Activated CD4-positive, alpha-beta memory T cell treated with anti-CD3 and anti-CD28 coated beads, Interleukin-2, amount 10 ng/mL, durations not matched to agents 7 days and 5 days (primary cell): ENCODE results near the gene LIN7B. TPM values are rescaled to one million over a fixed set of nuclear protein-coding genes. Genes with fewer than 3 reads are reported as not detected.

Experiments
- CTCF ChIA-PET: fragments of 350-600 bp; sonication (Branson Sonifier 250); formaldehyde crosslinking; loops from one replicate; lab custom pipeline; 2021; ENCODE audit warnings: antibody characterized with exemption, inconsistent platforms; lab: Charles Lee
- POLR2A ChIA-PET: fragments of 350-600 bp; sonication (Branson Sonifier 250); formaldehyde crosslinking; loops from one replicate; lab custom pipeline; 2021; ENCODE audit warnings: antibody characterized with exemption; lab: Charles Lee
- DNase-seq: peaks from one replicate; pipeline ENCODE4 v3.0.0-alpha.2; 2020
- H3K27ac Mint-ChIP-seq: one replicate; pipeline ENCODE4 v1.8.0; 2021; ENCODE audit warnings: mild to moderate bottlenecking, mixed read lengths
- H3K27me3 Mint-ChIP-seq: one replicate; pipeline ENCODE4 v1.8.0; 2021; ENCODE audit warnings: mixed read lengths
- H3K36me3 Mint-ChIP-seq: one replicate; pipeline ENCODE4 v1.8.0; 2021; ENCODE audit warnings: low read depth, mixed read lengths
- H3K4me1 Mint-ChIP-seq: one replicate; pipeline ENCODE4 v1.8.0; 2021; ENCODE audit warnings: mixed read lengths
- H3K4me3 Mint-ChIP-seq: one replicate; pipeline ENCODE4 v1.8.0; 2021; ENCODE audit warnings: mild to moderate bottlenecking, mixed read lengths
- H3K9me3 Mint-ChIP-seq: one replicate; pipeline ENCODE4 v1.8.0; 2021; ENCODE audit warnings: mixed read lengths
- total RNA-seq, 2 experiments: library from RNA; stranded (reverse); gene quantifications; one replicate each; pipeline ENCODE4 v1.2.3, GENCODE V29; 2021

LIN7B gene
- total RNA-seq, 2 experiments from 2014 or later = 4.3 to 4.7 TPM

DNA sequence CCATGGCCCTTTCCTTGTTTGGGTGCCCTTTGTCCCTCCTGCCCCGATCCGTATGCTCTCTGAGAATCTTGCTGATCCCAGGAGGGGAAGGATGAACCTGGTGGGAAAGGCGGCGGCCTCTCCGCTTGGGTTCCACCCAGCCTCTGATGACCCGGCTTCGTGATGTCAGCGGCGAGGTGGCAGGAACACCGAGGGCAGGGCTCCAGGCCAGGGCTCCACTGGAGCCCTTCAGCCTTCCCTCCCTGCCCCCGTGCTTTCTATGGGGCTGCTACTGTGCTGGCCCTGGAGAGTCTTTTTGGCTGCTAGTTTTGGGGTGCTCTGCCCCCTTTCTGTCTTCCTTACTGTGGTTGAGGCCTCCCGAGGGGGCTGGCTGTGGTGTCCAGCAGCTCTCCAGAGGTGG is 11.9 kb upstream of the LIN7B start:
- no peak for DNase-seq
- ChIA-PET POLR2A (no interaction called here), CTCF (no interaction called here)
- Mint-ChIP-seq H3K4me1 (peaks cover 13% of the 10 kb centered on the region), H3K36me3 (peaks cover 73% of the 10 kb centered on the region), H3K27me3 (no peaks in the 10 kb centered on the region), H3K4me3 (no peak overlapping the region), H3K27ac (no peak overlapping the region), H3K9me3 (no peaks in the 10 kb centered on the region)

DNA sequence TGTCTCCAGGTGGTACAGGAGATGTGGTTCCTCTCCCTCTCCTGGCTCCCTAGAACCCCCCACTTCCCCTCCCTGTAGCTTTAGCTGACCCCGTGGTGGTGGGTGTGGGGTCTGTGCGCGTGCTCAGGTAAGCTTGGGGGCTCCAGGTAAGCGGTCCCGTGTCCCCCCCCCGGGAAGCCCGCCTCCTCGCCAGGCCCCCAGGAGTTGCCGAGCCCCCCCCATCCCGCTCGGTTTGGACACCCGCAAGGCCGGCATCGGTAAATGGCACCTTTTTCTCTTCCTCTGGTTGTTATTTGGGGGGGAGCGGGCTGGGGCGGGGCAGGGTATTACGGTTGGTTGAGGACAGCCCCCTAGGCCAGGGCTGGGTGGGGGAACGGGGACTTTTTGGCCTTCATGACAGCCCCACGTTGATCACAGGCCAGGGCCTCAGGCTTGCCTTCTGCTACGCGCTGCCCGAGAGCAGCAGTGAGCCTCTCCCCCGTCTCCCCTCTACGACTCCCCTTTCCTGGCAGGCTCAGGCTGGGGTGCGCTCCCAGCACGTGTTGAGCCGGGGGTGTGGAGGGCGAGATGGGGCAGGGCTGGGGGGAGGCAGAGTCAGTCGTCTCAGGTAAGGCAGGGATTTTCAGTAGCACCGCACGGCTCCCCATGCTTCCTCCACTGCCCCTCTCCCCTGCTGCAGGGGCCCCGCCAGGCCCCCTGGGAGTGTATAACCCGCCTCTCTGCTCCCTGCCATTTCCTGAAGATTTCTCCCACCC is 10.7 kb upstream of the LIN7B start:
- Mint-ChIP-seq H3K27me3 (no peaks in the 10 kb centered on the region), H3K4me1 (peaks cover 7% of the 10 kb centered on the region), H3K27ac (no peak overlapping the region), H3K4me3 (no peak overlapping the region), H3K9me3 (no peaks in the 10 kb centered on the region), H3K36me3 (peaks cover 68% of the 10 kb centered on the region)
- DNase-seq = no peak
- CTCF ChIA-PET = interaction anchor here (0.6 kb wide), 1 partner anchor 161 kb away, joined by 3 read pairs; no protein-coding TSS in a partner anchor
- POLR2A ChIA-PET = no interaction called here

DNA sequence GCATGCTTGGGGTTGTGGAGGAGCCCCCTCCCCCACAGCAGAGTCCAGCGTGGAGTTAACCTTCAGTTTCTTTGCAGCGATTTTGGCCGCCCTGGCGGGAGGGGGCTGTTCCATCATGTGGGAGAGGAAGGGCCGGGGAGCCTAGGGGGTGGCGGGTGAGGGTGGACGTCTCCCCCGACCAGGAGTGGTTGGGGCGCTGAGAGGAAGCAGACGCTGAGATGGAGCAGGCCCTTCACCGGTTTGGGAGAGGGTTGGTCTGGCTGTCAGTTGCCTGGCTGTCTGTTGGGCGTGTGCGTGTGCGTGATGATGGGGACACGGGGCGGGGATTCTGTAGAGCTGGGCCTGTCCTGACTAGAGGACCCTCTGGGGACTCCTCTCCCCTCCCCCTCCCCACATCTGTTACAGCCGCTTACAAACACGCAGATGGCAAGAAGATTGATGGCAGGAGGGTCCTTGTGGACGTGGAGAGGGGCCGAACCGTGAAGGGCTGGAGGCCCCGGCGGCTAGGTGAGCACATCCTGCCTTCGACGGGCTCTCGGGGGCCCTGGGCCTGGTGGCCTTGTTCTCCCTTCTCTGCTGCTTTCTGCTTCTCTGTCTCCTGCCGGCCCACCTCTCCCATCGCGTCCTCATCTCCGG is 9.8 kb upstream of the LIN7B start:
- peaks cover 5% of the 10 kb centered on the region for H3K4me1 Mint-ChIP-seq
- H3K27ac Mint-ChIP-seq = no peak overlapping the region
- peaks cover 68% of the 10 kb centered on the region for H3K36me3 Mint-ChIP-seq
- CTCF ChIA-PET = interaction anchor here (0.6 to 2.9 kb wide), 2 partner anchors 10 to 160 kb away, joined by 3 to 18 read pairs; partner anchors contain the start of gene LIN7B
- no peak overlapping the region for H3K4me3 Mint-ChIP-seq
- H3K9me3 Mint-ChIP-seq = no peaks in the 10 kb centered on the region
- POLR2A ChIA-PET = no interaction called here
- H3K27me3 Mint-ChIP-seq = no peaks in the 10 kb centered on the region
- no peak for DNase-seq

DNA sequence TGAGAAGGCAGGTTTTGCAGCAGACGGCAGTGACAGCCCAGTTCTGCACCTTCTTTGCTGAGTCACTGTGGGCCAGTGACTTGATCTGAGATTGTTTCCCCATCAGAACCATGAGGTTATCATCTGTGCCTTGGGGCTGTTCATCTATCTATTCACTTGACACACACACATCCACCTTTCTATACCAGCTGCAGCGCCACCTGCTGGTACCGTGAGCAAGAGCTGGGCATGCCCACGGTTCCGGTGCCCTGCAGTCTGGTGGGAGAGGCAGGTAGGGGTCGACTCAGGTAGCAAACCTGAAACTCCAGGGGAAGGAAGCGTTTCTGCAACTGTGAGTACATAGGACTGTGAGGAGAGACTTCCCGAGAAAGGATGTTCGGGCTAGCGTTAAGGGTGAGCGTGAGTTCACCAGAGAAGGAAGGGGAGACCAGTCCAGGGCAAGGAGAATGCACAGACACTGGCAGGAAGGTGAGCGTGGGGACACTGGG is 7.5 kb upstream of the LIN7B start:
- ChIA-PET POLR2A (interaction anchor here (1.2 kb wide), 2 partner anchors 27 to 29 kb away, joined by 3 to 4 read pairs; no protein-coding TSS in a partner anchor), CTCF (interaction anchor here (1.0 to 2.9 kb wide), 11 partner anchors 8 to 318 kb away, joined by 3 to 18 read pairs (median 4); partner anchors contain the start of genes GYS1, LIN7B and RUVBL2)
- Mint-ChIP-seq H3K9me3 (no peaks in the 10 kb centered on the region), H3K27ac (peak overlapping the region; percentile 37), H3K4me3 (no peak overlapping the region), H3K27me3 (no peaks in the 10 kb centered on the region), H3K36me3 (peaks cover 57% of the 10 kb centered on the region), H3K4me1 (peaks cover 5% of the 10 kb centered on the region)
- peak; percentile 69 for DNase-seq

DNA sequence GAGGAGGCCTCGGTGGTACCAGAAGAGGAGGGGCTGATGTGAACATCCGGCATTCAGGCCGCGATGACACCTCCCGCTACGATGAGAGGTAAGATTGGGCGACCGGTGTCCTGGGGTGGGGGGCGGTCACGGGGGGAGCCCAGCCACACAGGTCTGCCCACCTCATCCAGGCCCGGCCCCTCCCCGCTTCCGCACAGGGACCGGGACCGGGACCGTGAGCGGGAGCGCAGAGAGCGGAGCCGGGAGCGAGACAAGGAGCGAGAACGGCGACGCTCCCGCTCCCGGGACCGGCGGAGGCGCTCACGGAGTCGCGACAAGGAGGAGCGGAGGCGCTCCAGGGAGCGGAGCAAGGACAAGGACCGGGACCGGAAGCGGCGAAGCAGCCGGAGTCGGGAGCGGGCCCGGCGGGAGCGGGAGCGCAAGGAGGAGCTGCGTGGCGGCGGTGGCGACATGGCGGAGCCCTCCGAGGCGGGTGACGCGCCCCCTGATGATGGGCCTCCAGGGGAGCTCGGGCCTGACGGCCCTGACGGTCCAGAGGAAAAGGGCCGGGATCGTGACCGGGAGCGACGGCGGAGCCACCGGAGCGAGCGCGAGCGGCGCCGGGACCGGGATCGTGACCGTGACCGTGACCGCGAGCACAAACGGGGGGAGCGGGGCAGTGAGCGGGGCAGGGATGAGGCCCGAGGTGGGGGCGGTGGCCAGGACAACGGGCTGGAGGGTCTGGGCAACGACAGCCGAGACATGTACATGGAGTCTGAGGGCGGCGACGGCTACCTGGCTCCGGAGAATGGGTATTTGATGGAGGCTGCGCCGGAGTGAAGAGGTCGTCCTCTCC is 6.3 kb upstream of the LIN7B start:
- Mint-ChIP-seq H3K27me3 (no peaks in the 10 kb centered on the region), H3K27ac (no peak overlapping the region), H3K4me1 (peaks cover 5% of the 10 kb centered on the region), H3K4me3 (no peak overlapping the region), H3K9me3 (no peaks in the 10 kb centered on the region), H3K36me3 (peaks cover 52% of the 10 kb centered on the region)
- POLR2A ChIA-PET = no interaction called here
- no peak for DNase-seq
- CTCF ChIA-PET = interaction anchor here (1.6 kb wide), 1 partner anchor 10 kb away, joined by 7 read pairs; no protein-coding TSS in a partner anchor

DNA sequence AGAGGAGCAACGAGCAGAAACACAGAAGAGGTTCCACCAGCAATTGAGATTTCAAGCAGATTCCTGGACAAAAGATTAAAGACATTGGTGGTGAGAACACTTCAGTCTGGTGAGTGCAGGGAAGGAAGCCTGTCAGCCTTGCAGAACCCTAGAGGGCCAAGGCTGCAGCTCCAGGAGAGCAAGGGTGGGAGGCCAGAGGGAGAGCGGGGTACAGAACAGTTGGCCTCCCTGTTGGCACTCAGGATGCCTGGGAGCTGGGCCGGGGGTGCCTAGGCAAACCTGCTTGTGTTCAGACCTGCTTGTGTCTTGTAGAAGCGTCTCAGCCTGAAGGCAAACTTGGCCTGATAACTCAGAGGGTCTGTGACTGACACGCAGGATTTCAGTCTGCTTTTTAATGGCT is 5.1 kb upstream of the LIN7B start:
- Mint-ChIP-seq H3K4me3 (no peak overlapping the region), H3K27me3 (no peaks in the 10 kb centered on the region), H3K9me3 (no peaks in the 10 kb centered on the region), H3K36me3 (peaks cover 48% of the 10 kb centered on the region), H3K27ac (no peak overlapping the region), H3K4me1 (peaks cover 14% of the 10 kb centered on the region)
- ChIA-PET CTCF (interaction anchor here (1.1 to 1.6 kb wide), 2 partner anchors 9 to 11 kb away, joined by 4 to 7 read pairs; no protein-coding TSS in a partner anchor), POLR2A (no interaction called here)
- no peak for DNase-seq

DNA sequence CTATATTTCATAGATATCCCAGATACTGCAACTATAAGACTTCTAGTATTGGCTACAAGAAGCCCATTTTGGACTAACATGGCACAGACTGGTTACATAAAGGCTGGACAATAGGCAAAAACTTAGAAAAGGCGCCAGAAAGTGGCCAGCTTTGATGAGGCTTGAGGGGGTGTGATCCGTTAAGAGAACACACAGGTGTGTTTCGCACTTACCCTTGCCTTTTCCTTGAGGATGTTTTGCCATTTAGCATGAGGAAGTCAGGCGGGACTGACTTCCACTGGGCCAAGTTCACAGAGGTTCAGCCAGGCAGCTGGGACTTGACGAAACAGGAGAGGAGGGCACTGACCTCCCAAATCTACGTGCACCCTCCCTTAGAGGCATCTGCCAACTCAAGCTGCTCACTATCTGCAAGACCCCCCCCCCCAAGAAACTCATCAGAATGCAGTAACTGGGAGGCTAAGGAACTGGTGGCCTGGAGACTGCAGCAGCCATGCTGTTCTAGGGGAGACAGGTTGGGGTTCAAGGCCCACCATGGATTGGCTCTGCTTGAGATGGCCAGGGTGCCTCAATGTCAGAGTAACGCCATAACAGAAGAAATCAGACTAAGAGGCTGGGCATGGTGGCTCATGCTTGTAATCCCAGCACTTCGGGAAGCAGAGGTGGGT is 4.5 kb upstream of the LIN7B start:
- ChIA-PET CTCF (interaction anchor here (1.1 to 2.3 kb wide), 3 partner anchors 9 to 12 kb away, joined by 4 to 11 read pairs (median 7); no protein-coding TSS in a partner anchor), POLR2A (no interaction called here)
- Mint-ChIP-seq H3K27me3 (no peaks in the 10 kb centered on the region), H3K4me1 (peaks cover 14% of the 10 kb centered on the region), H3K4me3 (no peak overlapping the region), H3K9me3 (no peaks in the 10 kb centered on the region), H3K27ac (no peak overlapping the region), H3K36me3 (peaks cover 43% of the 10 kb centered on the region)
- DNase-seq = no peak

DNA sequence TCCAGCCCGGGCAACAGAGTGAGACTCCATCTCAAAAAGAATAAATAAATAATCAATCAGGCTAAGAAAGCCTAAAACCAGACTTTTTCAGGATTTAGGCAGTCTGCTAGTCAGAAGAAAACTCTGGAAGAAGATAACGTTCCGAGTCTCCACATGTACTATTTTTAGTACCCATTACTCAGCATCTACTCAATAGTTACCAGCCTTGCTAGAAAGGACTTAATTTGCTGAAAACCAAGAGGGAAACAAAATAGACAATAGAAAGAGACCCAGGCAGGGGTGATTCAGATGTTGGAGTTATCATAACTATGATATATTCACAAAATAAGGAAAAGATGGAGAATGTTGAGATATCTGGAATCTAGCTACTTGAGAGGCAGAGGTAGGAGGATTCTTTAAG is 3.6 kb upstream of the LIN7B start:
- Mint-ChIP-seq H3K36me3 (peaks cover 36% of the 10 kb centered on the region), H3K27ac (no peak overlapping the region), H3K4me1 (peaks cover 19% of the 10 kb centered on the region), H3K9me3 (no peaks in the 10 kb centered on the region), H3K4me3 (no peak overlapping the region), H3K27me3 (no peaks in the 10 kb centered on the region)
- POLR2A ChIA-PET = no interaction called here
- DNase-seq = no peak
- CTCF ChIA-PET = interaction anchor here (2.3 kb wide), 1 partner anchor 13 kb away, joined by 11 read pairs; no protein-coding TSS in a partner anchor

DNA sequence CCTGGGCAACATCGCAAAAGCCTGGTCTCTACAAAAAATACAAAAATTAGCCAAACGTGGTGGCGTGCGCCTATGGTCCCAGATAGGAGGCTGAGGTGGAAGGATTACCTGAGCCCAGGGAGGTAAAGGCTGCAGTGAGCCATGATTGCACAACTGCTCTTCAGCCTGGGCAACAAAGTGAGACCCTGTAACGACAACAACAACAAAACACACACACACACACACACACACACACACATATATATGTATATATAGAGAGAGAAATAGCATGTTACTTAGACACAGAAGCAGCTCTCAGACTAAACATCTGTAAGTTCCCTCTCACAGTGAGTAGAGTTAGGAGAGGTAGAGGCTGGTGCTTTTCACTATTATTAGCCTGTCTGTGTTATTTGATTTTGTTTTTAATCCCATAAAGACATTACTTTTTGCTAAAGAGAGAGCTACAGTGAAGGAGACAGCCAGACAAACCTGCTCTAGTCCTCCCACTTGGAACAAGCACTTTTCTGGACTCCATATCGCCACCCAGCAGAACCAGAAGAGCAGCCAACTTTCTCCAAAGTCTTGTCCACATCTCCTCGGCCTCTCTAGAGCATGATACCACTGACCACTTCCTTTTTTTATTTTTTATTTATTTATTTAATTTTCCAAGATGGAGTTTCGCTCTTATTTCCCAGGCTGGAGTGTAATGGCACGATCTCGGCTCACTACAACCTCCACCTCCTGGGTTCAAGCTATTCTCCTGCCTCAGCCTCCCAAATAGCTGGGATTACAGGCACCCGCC is 2.8 kb upstream of the LIN7B start:
- H3K4me3 Mint-ChIP-seq = no peak overlapping the region
- H3K4me1 Mint-ChIP-seq = peaks cover 21% of the 10 kb centered on the region
- H3K9me3 Mint-ChIP-seq = no peaks in the 10 kb centered on the region
- DNase-seq = no peak
- peaks cover 28% of the 10 kb centered on the region for H3K36me3 Mint-ChIP-seq
- H3K27me3 Mint-ChIP-seq = no peaks in the 10 kb centered on the region
- POLR2A ChIA-PET = interaction anchor here (0.6 kb wide), 2 partner anchors 8 to 191 kb away, joined by 3 read pairs; partner anchors contain the start of gene PPFIA3
- CTCF ChIA-PET = interaction anchor here (1.0 to 2.3 kb wide), 2 partner anchors 14 to 23 kb away, joined by 3 to 11 read pairs; no protein-coding TSS in a partner anchor
- no peak overlapping the region for H3K27ac Mint-ChIP-seq

DNA sequence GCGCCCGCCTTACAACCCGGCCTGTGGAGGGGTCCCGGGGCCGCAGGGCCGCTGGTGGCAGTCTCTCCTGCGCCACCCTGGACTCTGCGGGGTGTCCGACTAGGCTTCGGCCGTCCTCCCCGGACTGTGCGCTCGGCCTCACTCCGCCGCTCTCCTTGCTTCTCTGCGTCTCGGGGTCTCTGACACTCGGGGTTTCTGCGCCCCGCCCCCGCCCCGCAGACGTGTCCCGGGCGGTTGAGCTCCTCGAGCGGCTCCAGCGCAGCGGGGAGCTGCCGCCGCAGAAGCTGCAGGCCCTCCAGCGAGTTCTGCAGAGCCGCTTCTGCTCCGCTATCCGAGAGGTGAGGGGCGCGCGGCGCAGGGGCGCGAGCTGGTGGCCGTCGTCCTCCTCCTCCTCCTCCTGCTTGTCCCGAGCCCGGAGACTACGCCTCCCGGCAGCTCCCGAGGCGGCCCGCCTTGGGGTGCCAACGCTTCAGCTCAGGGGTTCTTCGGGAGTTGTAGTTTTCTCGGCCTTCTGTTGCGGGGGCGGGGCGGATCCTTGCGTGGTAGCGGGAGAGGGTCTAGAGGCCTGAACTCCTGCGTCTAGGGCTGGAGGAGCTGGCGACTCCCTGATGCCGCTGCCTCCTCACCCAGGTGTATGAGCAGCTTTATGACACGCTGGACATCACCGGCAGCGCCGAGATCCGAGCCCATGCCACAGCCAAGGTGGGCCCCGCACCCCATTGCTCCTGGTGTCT is 627 bp downstream of the LIN7B start:
- peak overlapping the region; percentile 77 for H3K4me3 Mint-ChIP-seq
- H3K36me3 Mint-ChIP-seq = no peaks in the 10 kb centered on the region
- CTCF ChIA-PET = interaction anchor here (0.6 to 2.4 kb wide), 13 partner anchors 9 to 561 kb away, joined by 3 to 30 read pairs (median 5); partner anchors contain the start of genes GYS1, RRAS and RUVBL2
- H3K4me1 Mint-ChIP-seq = peaks cover 38% of the 10 kb centered on the region
- H3K27ac Mint-ChIP-seq = no peak overlapping the region
- peaks cover 3% of the 10 kb centered on the region for H3K27me3 Mint-ChIP-seq
- no peaks in the 10 kb centered on the region for H3K9me3 Mint-ChIP-seq
- POLR2A ChIA-PET = interaction anchor here (0.9 to 1.9 kb wide), 9 partner anchors 9 to 35 kb away, joined by 3 to 8 read pairs (median 4); no protein-coding TSS in a partner anchor
- DNase-seq = peak; percentile 57

DNA sequence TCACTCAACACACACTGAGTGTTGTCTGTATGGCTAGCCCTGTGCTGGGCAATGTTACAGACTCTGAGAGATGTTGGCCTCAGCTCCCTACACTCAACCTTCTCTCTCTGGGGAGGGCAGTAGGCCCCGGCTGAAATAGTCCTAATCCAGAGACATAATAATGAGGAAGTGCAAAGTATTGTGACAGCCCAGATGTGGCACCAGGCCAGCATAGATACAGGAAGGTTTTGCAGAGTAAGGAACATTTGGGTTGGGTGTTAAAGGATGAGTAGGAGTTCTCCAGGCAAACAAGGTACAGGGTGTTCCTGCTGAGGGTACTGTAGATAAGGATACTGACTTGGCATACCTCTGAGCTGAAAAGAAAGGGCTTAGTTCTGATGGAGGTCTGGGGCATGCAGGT is 2.4 kb downstream of the LIN7B start:
- no peak overlapping the region for H3K27ac Mint-ChIP-seq
- ChIA-PET POLR2A (interaction anchor here (1.1 kb wide), 1 partner anchor 13 kb away, joined by 3 read pairs; no protein-coding TSS in a partner anchor), CTCF (interaction anchor here (0.8 kb wide), 1 partner anchor 123 kb away, joined by 3 read pairs; the partner anchor contains the start of genes GYS1 and RUVBL2)
- peak overlapping the region; percentile 26 for H3K4me3 Mint-ChIP-seq
- no peak for DNase-seq
- peaks cover 45% of the 10 kb centered on the region for H3K4me1 Mint-ChIP-seq
- peaks cover 4% of the 10 kb centered on the region for H3K36me3 Mint-ChIP-seq
- H3K27me3 Mint-ChIP-seq = peaks cover 13% of the 10 kb centered on the region
- no peaks in the 10 kb centered on the region for H3K9me3 Mint-ChIP-seq
